Measurements from ENCODE around the gene LPAR2.

- TF ChIP-seq, protein P1, sequence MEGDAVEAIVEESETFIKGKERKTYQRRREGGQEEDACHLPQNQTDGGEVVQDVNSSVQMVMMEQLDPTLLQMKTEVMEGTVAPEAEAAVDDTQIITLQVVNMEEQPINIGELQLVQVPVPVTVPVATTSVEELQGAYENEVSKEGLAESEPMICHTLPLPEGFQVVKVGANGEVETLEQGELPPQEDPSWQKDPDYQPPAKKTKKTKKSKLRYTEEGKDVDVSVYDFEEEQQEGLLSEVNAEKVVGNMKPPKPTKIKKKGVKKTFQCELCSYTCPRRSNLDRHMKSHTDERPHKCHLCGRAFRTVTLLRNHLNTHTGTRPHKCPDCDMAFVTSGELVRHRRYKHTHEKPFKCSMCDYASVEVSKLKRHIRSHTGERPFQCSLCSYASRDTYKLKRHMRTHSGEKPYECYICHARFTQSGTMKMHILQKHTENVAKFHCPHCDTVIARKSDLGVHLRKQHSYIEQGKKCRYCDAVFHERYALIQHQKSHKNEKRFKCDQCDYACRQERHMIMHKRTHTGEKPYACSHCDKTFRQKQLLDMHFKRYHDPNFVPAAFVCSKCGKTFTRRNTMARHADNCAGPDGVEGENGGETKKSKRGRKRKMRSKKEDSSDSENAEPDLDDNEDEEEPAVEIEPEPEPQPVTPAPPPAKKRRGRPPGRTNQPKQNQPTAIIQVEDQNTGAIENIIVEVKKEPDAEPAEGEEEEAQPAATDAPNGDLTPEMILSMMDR (IDR thresholded peaks at IDR 0.05), result no peak
- TF ChIP-seq POLR2A (IDR thresholded peaks at IDR 0.05), result no peak
Measured at GRCh38 chr19:19657397-19657783, 29.4 kb upstream of the LPAR2 start.

Data from vagina (tissue), 2 donors.